ENCODE measurements around the gene TRIOBP.

GRCh38 chr22:37804352-37804880, 107.6 kb downstream of the TRIOBP start:
- TF ChIP-seq CTCF (tag by site-specific recombination; IDR thresholded peaks at IDR 0.05) (no peak), ZNF416 (tag by site-specific recombination; IDR thresholded peaks at IDR 0.05) (no peak), REST (tag by site-specific recombination; IDR thresholded peaks at IDR 0.05) (no peak), ZNF629 (tag by site-specific recombination; IDR thresholded peaks at IDR 0.05) (no peak), ZNF704 (tag by site-specific recombination; IDR thresholded peaks at IDR 0.05) (no peak), ZNF239 (tag by site-specific recombination; IDR thresholded peaks at IDR 0.05) (no peak), ZNF660 (tag by site-specific recombination; IDR thresholded peaks at IDR 0.05) (no peak)

All from HEK293 (cell line).